GM20000 (cell line): ENCODE measurements around the gene GABBR2.

Source experiments
- DNase-seq: peaks from one replicate; pipeline ENCODE4 v3.0.0; 2012; ENCODE audit warnings: low spot score
- CTCF ChIP-seq: IDR thresholded peaks from 2 replicates; pipeline ENCODE4 v1.5.1; 2012; ENCODE audit warnings: mild to moderate bottlenecking, control low read depth; ENCODE audit errors: extremely low read depth, missing control alignments

The GABBR2 gene

GRCh38 chr9:98430535-98431292 is 278.0 kb downstream of the GABBR2 start:
- no peak for TF ChIP-seq CTCF
- no peak for DNase-seq

DNA sequence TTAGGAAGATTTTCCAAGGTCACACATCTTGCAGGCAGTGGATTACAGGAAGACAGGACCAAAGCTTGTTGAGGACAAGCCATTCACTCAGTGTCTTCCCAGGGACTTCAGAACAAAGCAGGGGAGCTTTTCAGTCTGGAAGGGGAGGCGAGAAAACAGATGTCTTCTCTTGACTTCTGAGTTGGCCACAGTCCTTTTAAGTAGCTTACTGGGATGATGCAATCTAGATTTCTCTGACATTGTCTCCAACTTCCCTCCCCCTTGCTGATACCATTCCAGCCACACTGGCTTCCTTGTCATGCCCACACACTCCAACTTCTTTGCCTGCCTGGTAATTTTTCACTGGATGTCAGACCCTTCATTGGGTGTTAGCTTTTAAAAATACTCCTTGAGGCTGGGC is 279.1 kb downstream of the GABBR2 start:
- no peak for TF ChIP-seq CTCF
- DNase-seq, result no peak

- TF ChIP-seq CTCF, result no peak
- DNase-seq, result no peak
Measured at GRCh38 chr9:98428454-98428853, 280.3 kb downstream of the GABBR2 start.

DNA sequence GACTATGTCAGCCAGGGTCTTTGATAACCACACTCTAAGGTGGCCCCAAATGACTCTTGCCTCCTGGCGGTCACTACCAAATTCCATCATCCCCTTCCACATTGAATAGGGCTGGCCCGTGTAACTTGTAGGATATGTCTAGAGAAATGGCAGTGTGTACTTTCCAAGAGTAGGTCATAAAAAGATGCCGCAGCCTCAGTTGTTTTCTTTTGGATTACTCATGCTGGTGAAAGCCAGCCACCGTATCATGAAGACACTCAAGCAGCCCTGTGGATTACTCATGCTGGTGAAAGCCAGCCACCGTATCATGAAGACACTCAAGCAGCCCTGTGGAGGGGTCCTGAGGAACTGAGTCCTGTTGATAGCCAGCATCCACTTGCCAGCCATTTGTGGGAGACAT is 281.2 kb downstream of the GABBR2 start:
- no peak for DNase-seq
- TF ChIP-seq CTCF, result no peak

- TF ChIP-seq CTCF, result no peak
- DNase-seq, result no peak
Measured at GRCh38 chr9:98425079-98425478, 283.7 kb downstream of the GABBR2 start.

DNA sequence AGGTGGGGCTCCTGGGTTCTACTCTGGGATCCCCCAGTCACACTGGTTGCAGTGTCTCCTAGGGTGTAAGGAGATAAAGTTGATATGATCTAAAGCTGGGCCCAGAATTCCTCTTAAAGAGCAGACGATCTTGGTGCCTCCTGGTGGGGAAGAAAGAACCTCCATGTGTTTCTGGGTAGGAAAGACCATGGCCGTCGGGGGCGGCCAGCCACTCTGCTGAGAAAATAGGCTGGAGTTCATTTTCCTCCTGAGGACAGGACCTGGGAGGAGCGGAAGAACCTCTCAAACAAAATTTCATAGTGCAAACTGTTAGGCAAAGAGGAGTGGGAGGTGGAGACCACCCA is 289.5 kb downstream of the GABBR2 start:
- no peak for DNase-seq
- no peak for TF ChIP-seq CTCF

DNA sequence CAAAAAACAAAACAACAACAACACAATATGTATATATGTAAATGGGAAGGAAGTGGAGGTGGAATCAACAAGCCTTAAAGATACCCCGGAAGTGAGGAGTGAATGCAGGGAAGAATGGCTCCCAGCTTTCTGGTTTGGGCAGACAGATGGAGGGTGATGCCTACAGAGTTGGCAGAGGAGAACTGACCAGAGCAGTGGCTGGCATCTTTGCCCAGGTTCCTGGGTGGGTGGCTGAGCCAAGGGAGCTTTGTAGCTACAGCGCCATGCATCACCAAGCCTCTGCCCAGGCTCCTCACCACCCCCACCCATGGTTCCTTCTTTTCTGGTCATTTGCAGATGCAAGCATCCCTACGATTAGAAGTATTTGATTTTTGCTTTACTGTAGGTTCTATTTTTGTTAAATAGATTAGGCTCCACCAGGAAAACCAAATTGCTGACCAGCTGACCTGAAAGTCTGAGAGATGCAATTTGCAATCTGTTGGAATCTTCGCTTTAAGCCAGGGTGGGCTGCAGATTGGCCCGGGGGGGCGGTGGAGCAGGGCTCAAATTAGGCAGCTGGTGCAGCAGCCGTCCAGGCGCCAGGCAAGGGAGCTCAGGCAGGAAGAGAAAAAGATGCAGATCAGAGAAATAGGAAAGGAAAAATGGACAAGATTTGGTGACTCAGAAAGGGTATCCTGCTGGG is 290.0 kb downstream of the GABBR2 start:
- no peak for DNase-seq
- no peak for TF ChIP-seq CTCF
